Left ventricle myocardium inferior (tissue), 1 donor: ENCODE results near the gene TPCN2. TPM values are rescaled to one million over a fixed set of nuclear protein-coding genes. Genes with fewer than 3 reads are reported as not detected.
A peak's percentile ranks its signal among the peaks of the same experiment; 100 is the strongest.

ENCODE experiments used
- DNase-seq: peaks from one replicate; pipeline ENCODE4 v3.0.0-alpha.2; 2020
- H3K27ac ChIP-seq: fragments of 200-600 bp; replicated peaks from 2 replicates; pipeline ENCODE4 v1.8.0; 2021
- H3K27me3 ChIP-seq: fragments of 200-600 bp; 2 replicates; pipeline ENCODE4 v1.8.0; 2021; ENCODE audit warnings: low read depth
- H3K36me3 ChIP-seq: fragments of 200-600 bp; 2 replicates; pipeline ENCODE4 v1.8.0; 2021
- H3K4me1 ChIP-seq: fragments of 200-600 bp; 2 replicates; pipeline ENCODE4 v1.8.0; 2021
- H3K4me3 ChIP-seq: fragments of 200-600 bp; 2 replicates; pipeline ENCODE4 v1.8.0; 2021; ENCODE audit warnings: mild to moderate bottlenecking, moderate library complexity
- H3K9me3 ChIP-seq: fragments of 200-600 bp; replicated peaks from 2 replicates; pipeline ENCODE4 v1.8.0; 2021
- intact Hi-C: fragments of 100-400 bp; cut with micrococcal nuclease; formaldehyde crosslinking; loops from one replicate; pipeline ENCODE4 v1.11.0; 2022
- total RNA-seq: library from RNA; stranded (reverse); fragmentation: NEBNext Ultra II Directional; extraction: Animal tissue kit (Norgen Biotek cat#: 25700); gene quantifications from one replicate; pipeline ENCODE4 v1.2.1, GENCODE V29; 2021
- TF ChIP-seq, protein P1 (sequence below): fragments of 200-600 bp; IDR thresholded peaks from 2 replicates; pipeline ENCODE4 v1.8.0; 2021; ENCODE audit warnings: antibody characterized with exemption, mild to moderate bottlenecking, borderline replicate concordance
- donor health status: DM: no; HTN: yes; CAD: no; lungs with severe emphysema.

The TPCN2 gene
- total RNA-seq, 1 donor from 2014 or later = 9.2 TPM

- TF ChIP-seq, protein P1, sequence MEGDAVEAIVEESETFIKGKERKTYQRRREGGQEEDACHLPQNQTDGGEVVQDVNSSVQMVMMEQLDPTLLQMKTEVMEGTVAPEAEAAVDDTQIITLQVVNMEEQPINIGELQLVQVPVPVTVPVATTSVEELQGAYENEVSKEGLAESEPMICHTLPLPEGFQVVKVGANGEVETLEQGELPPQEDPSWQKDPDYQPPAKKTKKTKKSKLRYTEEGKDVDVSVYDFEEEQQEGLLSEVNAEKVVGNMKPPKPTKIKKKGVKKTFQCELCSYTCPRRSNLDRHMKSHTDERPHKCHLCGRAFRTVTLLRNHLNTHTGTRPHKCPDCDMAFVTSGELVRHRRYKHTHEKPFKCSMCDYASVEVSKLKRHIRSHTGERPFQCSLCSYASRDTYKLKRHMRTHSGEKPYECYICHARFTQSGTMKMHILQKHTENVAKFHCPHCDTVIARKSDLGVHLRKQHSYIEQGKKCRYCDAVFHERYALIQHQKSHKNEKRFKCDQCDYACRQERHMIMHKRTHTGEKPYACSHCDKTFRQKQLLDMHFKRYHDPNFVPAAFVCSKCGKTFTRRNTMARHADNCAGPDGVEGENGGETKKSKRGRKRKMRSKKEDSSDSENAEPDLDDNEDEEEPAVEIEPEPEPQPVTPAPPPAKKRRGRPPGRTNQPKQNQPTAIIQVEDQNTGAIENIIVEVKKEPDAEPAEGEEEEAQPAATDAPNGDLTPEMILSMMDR = no peak
- Histone ChIP-seq H3K27ac (no peak overlapping the region), H3K27me3 (peaks cover 4% of the 10 kb centered on the region), H3K4me1 (peaks cover 17% of the 10 kb centered on the region), H3K9me3 (no peaks in the 10 kb centered on the region), H3K4me3 (no peak overlapping the region), H3K36me3 (no peaks in the 10 kb centered on the region)
- intact Hi-C loops = no loop called here
- DNase-seq = no peak
Observed at GRCh38 chr11:69040581-69041260, 8.0 kb upstream of the TPCN2 start.

GRCh38 chr11:69041516-69041915 lies 7.2 kb upstream of the TPCN2 start:
- Histone ChIP-seq H3K36me3 (no peaks in the 10 kb centered on the region), H3K9me3 (no peaks in the 10 kb centered on the region), H3K27me3 (no peaks in the 10 kb centered on the region), H3K27ac (peak overlapping the region; percentile 40), H3K4me3 (no peak overlapping the region), H3K4me1 (peaks cover 12% of the 10 kb centered on the region)
- TF ChIP-seq, protein P1 = no peak
- DNase-seq = no peak
- intact Hi-C loops = no loop called here

GRCh38 chr11:69044111-69045013 lies 4.4 kb upstream of the TPCN2 start:
- peaks cover 24% of the 10 kb centered on the region for H3K4me1 ChIP-seq
- no peak overlapping the region for H3K4me3 ChIP-seq
- intact Hi-C loops = no loop called here
- peak overlapping the region; percentile 73 for H3K27ac ChIP-seq
- no peaks in the 10 kb centered on the region for H3K9me3 ChIP-seq
- no peaks in the 10 kb centered on the region for H3K36me3 ChIP-seq
- DNase-seq = peak; percentile 78
- H3K27me3 ChIP-seq = no peaks in the 10 kb centered on the region
- TF ChIP-seq, protein P1 = peak; percentile 69

- no peaks in the 10 kb centered on the region for H3K27me3 ChIP-seq
- TF ChIP-seq, protein P1 = no peak
- DNase-seq = no peak
- H3K36me3 ChIP-seq = no peaks in the 10 kb centered on the region
- intact Hi-C loops = no loop called here
- H3K4me1 ChIP-seq = peaks cover 50% of the 10 kb centered on the region
- H3K9me3 ChIP-seq = no peaks in the 10 kb centered on the region
- H3K27ac ChIP-seq = peak overlapping the region; percentile 90
- H3K4me3 ChIP-seq = peak overlapping the region; percentile 82
Observed at GRCh38 chr11:69048031-69048693, 570 bp upstream of the TPCN2 start.

- intact Hi-C loops = no loop called here
- Histone ChIP-seq H3K4me1 (peaks cover 63% of the 10 kb centered on the region), H3K4me3 (peak overlapping the region; percentile 82), H3K27ac (peak overlapping the region; percentile 90), H3K36me3 (peaks cover 7% of the 10 kb centered on the region), H3K9me3 (no peaks in the 10 kb centered on the region), H3K27me3 (no peaks in the 10 kb centered on the region)
- TF ChIP-seq, protein P1 = no peak
- no peak for DNase-seq
Observed at GRCh38 chr11:69049490-69049867, 747 bp downstream of the TPCN2 start.
